Spinal cord (tissue), 10 donors: ENCODE measurements around the gene POFUT1. TPM values are rescaled to one million over a fixed set of nuclear protein-coding genes. Genes with fewer than 3 reads are reported as not detected.
"Not testable (repeated sequence)": the region's sequence is repeated elsewhere in the genome, so short reads cannot be mapped to it uniquely, and the experiment has no call there.

Experiments used
- DNase-seq, 6 donors: peaks; one replicate each; pipeline versions ENCODE4 v3.0.0 to v3.0.0-alpha.2; 2013 to 2015; ENCODE audit warnings: low spot score in 6 of 6, low read depth in 4 of 6
- H3K27ac ChIP-seq: one replicate; pipeline ENCODE4 v1.5.1; 2013; ENCODE audit warnings: low read depth, low read length, control low read depth
- H3K27me3 ChIP-seq: one replicate; pipeline ENCODE4 v1.6.1; 2013; ENCODE audit warnings: low read length; ENCODE audit not compliant: control insufficient read depth, insufficient read depth
- H3K36me3 ChIP-seq: one replicate; pipeline ENCODE4 v1.6.1; 2013; ENCODE audit warnings: low read length; ENCODE audit not compliant: control insufficient read depth, insufficient read depth
- H3K4me1 ChIP-seq: one replicate; pipeline ENCODE4 v1.6.1; 2013; ENCODE audit warnings: low read length; ENCODE audit not compliant: control insufficient read depth, insufficient read depth
- H3K4me3 ChIP-seq: one replicate; pipeline ENCODE4 v1.5.1; 2013; ENCODE audit warnings: low read depth, low read length, control low read depth
- H3K9me3 ChIP-seq: one replicate; pipeline ENCODE4 v1.6.1; 2013; ENCODE audit warnings: low read length; ENCODE audit not compliant: control insufficient read depth, insufficient read depth
- WGBS: methylation state at CpG from one replicate; pipeline ENCODE4 v1.1.5; 2013; ENCODE audit warnings: missing lambda C conversion rate; ENCODE audit not compliant: insufficient coverage; 5-methylcytosine and 5-hydroxymethylcytosine counted together
- polyA plus RNA-seq, 2 donors: library from polyadenylated mRNA; unstranded; fragments of 120-200 nt; gene quantifications; one replicate each; pipeline ENCODE4 v1.2.1, GENCODE V29; 2013; ENCODE audit not compliant: insufficient read length in 2 of 2
- total RNA-seq, 2 donors: library from RNA; depleted of rRNA in 1 of 2; stranded (reverse); fragments of 120-200 nt in 1 of 2; fragments of >200 nt in 1 of 2; gene quantifications; one replicate each; pipeline versions ENCODE4 v1.2.3 to v1.2.4, GENCODE V29; 2013 to 2014
- donor health status: healthy.

POFUT1 gene
- total and polyA plus RNA-seq, 4 donors = 21.3 to 32.9 (median 25.2) TPM

DNA sequence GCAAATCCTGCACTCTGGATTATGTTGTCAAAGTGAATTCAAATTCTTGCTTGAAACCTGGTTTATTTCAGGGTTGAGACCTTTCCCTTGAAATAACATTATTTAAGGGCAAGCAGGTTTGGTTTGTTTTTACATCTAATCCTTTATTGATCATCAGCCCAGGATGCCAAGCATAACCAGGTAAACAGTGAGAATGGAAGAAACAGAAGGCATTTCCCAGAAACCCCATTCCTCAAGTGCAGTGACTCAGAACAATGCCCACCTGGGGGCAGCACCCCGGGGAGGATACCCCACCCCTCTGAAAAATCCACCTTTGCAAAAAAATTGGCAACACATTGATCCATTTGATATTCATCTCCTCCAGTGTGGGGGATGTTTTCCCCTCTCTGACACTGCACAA, 32.5 kb downstream of the POFUT1 start:
- Histone ChIP-seq H3K36me3 (peaks cover 8% of the 10 kb centered on the region), H3K4me1 (no peaks in the 10 kb centered on the region), H3K9me3 (no peaks in the 10 kb centered on the region), H3K4me3 (no peak overlapping the region), H3K27me3 (no peaks in the 10 kb centered on the region), H3K27ac (no peak overlapping the region)
- no CpG with 5 or more reads among the region's 1 CpG for WGBS
- DNase-seq = no peak

DNA sequence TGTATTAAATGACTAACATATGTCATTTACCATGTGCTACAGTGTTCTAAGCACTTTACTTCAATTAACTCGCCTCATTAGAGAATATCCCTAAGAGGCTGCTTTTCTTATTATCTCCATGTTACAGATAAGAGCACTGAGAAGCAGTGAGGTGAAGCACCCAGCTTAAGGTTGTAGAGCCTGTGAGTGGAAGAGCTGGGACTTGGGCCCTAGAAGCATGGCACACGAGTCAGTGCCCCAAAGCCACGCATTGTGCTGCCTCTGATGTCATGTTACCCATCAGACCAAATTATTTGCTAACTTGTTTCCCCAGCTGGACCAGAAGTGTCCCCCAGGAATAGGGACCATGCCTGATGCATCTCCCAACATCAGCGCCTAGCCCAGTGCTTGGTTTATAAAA, 34.1 kb downstream of the POFUT1 start:
- Histone ChIP-seq H3K9me3 (no peaks in the 10 kb centered on the region), H3K27ac (no peak overlapping the region), H3K27me3 (no peaks in the 10 kb centered on the region), H3K36me3 (no peaks in the 10 kb centered on the region), H3K4me1 (no peaks in the 10 kb centered on the region), H3K4me3 (no peak overlapping the region)
- 83% methylated on average over 3 of the region's 4 CpGs for WGBS
- DNase-seq = peak in 1 of 6 donors; percentile 10

DNA sequence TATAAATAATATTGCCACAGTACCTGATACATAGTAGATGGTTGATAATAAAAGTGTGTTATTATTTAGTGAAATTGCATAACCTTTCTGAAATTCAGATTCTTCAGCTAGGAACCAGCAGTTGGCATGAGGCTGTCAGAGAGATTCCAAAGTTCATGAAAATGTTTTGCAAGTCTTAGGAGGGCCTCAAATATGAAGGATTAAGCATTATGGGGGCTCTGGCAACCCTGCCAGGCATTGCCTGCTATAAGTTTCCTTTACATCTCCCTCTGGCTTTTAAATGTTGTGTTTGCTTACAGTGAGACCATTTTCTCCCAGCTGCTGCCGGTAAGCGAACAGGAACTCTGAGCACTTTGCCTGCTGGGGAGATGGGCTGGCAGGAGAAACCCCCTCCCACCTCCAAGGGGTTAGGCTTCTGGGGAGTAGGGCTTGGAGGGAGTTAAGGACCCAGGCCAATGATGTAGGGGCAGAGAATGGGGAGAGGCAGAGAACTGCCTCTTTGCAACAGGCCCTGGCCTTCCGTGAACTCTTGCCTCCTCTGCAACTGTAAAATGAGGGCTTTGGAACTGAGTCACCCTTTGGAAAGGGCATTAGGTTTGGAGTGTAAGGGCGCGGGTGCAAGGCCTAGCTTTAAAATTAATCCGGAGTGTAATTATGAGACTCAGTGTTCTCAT, 36.6 kb downstream of the POFUT1 start:
- 100% methylated on average over 1 of the region's 6 CpGs for WGBS
- Histone ChIP-seq H3K4me1 (no peaks in the 10 kb centered on the region), H3K27me3 (no peaks in the 10 kb centered on the region)

DNA sequence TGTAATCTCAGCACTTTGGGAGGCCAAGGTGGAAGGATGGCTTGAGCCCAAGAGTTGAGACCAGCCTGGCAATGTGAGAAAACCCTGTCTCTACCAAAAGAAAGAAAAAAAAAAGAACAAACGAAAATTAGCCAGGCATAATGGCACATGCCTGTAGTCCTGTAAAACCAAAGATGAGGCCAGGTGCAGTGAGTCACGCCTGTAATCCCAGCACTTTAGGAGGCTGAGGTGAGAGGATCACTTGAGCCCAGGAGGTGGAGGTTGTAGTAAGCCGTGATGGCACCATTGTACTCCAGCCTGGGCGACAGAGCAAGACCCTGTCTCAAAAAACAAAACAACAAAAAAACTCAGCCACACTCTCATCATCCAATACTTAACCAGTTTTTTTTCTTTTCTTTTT, 37.3 kb downstream of the POFUT1 start:
- WGBS = 69% methylated on average over 2 of the region's 4 CpGs
- Histone ChIP-seq H3K27me3 (no peaks in the 10 kb centered on the region), H3K4me1 (no peaks in the 10 kb centered on the region)

More for the DNA sequence above, 36.6 kb downstream of the POFUT1 start:
- Histone ChIP-seq H3K9me3 (no peaks in the 10 kb centered on the region), H3K36me3 (no peaks in the 10 kb centered on the region), H3K27ac (no peak overlapping the region), H3K4me3 (no peak overlapping the region)
- DNase-seq = peak in 1 of 6 donors; percentile 57

DNA sequence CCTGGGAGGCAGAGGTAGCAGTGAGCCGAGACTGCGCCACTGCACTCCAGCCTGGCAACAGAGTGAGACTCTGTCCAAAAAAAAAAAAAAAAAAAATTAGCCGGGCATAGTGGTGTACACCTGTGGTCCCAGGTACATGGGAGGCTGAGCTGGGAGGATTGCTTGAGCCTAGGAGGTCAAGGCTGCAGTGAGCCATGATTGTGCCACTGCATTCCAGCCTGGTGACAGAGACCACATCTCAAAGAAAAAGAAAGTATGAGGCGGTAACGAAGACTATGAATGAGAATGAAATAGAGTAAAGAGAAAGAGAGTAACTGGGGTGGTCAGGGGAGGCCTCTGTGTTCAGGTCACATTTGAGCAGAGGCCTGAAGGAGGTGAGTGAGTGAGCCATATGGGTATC, 38.5 kb downstream of the POFUT1 start:
- H3K9me3 ChIP-seq, DNase-seq, H3K4me1 ChIP-seq, H3K27me3 ChIP-seq, H3K36me3 ChIP-seq, H3K4me3 ChIP-seq, H3K27ac ChIP-seq: not testable (repeated sequence)
- WGBS = 95% methylated on average over 5 of the region's 5 CpGs

More for the DNA sequence above, 37.3 kb downstream of the POFUT1 start:
- no peak for DNase-seq
- Histone ChIP-seq H3K9me3 (no peaks in the 10 kb centered on the region), H3K4me3 (no peak overlapping the region), H3K27ac (no peak overlapping the region), H3K36me3 (no peaks in the 10 kb centered on the region)

DNA sequence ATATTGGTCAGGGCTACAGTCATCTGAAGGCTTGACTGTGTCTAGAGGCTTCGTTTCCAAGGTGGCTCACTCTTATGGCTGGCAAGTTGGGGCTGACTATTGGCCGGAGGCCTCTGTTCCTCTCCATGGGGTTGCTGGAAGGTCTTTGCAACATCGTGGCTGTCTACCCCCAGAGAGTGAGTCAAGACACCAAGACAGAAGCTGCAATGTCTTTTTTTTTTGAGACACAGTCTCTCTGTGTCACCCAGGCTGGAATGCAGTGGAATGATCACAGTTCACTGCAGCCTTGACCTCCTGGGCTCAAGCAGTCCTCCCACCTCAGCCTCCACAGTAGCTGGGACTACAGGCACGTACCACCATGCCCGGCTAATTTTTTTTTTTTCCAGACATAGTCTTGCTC, 40.4 kb downstream of the POFUT1 start:
- WGBS = 76% methylated on average over 5 of the region's 5 CpGs

DNA sequence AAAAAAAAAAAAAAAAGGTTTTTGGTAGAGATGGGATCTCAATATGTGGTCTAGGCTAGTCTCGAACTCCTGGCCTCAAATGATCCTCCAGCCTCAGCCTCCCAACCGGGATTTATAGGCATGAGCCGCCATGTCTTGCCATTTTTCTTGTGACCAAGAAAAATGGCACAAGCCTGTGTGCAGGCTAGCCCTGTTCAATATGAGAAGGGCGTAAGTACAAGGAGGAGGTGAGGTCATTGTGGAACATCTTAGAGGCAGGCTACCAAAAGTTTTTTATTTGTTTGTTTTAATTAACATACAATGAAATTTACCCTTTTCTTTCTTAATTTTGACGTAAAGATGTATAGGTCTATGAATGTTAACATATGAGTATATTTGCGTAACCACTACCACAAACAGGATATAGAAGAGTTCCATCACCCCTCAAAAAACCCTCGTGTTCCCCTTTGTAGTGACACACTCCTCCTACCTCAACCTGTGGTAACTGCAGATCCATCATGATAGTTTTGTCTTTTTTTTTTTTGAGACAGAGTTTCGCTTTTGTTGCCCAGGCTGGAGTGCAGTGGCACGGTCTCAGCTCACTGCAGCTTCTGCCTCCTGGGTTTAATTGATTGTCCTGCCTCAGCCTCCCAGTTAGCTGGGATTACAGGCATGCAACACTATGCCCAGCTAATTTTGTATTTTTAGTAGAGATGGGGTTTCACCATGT, 41.5 kb downstream of the POFUT1 start:
- H3K4me3 ChIP-seq = no peak overlapping the region
- 79% methylated on average over 5 of the region's 9 CpGs for WGBS
- no peaks in the 10 kb centered on the region for H3K36me3 ChIP-seq
- no peaks in the 10 kb centered on the region for H3K9me3 ChIP-seq
- no peak overlapping the region for H3K27ac ChIP-seq
- H3K27me3 ChIP-seq = no peaks in the 10 kb centered on the region
- DNase-seq = no peak
- no peaks in the 10 kb centered on the region for H3K4me1 ChIP-seq

More for the DNA sequence above, 40.4 kb downstream of the POFUT1 start:
- no peaks in the 10 kb centered on the region for H3K4me1 ChIP-seq
- no peak for DNase-seq
- no peaks in the 10 kb centered on the region for H3K36me3 ChIP-seq
- H3K27ac ChIP-seq = no peak overlapping the region
- H3K9me3 ChIP-seq = no peaks in the 10 kb centered on the region
- H3K27me3 ChIP-seq = no peaks in the 10 kb centered on the region
- H3K4me3 ChIP-seq = no peak overlapping the region

DNA sequence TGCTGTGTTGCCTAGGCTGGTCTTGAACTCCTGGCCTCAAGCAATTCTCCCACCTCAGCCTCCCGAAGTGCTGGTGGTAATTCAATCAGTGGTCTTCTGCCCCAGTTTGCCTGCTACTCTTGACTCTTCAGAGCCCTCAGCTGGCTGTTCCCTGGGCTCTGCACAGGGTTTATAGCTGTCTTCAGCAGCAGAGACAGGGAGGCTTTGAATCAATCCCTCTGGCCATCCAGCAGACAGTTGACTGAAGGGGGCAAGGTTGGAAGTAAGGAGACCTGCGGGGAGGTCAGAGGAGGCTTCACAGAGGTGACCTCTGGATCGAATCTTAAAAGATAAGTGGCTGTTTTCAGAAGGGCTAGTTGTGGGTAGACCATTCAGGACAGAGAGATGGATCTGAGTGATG, 43.8 kb downstream of the POFUT1 start:
- Histone ChIP-seq H3K36me3 (no peaks in the 10 kb centered on the region), H3K4me3 (no peak overlapping the region), H3K27me3 (no peaks in the 10 kb centered on the region), H3K4me1 (no peaks in the 10 kb centered on the region), H3K9me3 (no peaks in the 10 kb centered on the region), H3K27ac (no peak overlapping the region)
- DNase-seq = no peak
- 86% methylated on average over 3 of the region's 3 CpGs for WGBS

DNA sequence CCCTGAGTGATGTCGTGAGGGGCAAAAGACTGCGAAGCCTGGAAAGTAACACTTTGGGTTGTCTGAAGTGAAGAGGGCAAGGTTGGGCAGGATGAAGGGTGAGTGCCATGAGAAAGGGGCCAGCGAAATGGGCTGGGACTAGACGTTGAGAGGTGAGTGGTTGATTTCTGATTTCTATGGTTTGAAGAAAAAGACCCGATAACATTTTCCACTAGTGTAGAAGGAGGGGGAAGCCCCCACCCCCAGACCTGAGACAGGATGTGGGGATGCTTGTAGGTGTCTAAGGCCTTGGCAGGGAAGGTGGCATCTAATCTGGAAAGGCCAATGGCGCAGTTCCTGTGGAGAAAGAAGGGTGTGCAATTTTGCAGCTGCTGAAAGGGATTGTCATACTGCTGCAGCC, 44.5 kb downstream of the POFUT1 start:
- no peaks in the 10 kb centered on the region for H3K27me3 ChIP-seq
- H3K9me3 ChIP-seq = no peaks in the 10 kb centered on the region
- no peak overlapping the region for H3K27ac ChIP-seq
- no peak for DNase-seq
- H3K4me1 ChIP-seq = no peaks in the 10 kb centered on the region
- 98% methylated on average over 6 of the region's 6 CpGs for WGBS
- H3K36me3 ChIP-seq = no peaks in the 10 kb centered on the region
- no peak overlapping the region for H3K4me3 ChIP-seq

DNA sequence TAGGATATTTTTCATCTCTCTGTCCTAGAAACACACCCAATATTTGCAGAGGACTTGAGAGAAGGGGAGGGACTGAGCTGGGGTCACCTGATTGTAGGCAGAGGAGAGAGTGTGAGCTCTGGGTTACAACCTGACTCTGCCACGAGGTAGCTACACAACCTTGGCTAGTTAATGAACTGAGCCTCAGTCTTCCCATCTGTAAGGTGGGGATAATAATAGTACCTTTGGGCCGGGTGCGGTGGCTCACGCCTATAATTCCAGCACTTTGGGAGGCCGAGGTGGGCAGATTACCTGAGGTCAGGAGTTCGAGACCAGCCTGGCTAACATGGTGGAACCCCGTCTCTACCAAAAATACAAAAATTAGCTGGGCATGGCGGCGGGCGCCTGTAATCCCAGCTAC, 53.3 kb downstream of the POFUT1 start:
- H3K27me3 ChIP-seq, H3K9me3 ChIP-seq, H3K4me1 ChIP-seq, H3K4me3 ChIP-seq, H3K36me3 ChIP-seq, DNase-seq, H3K27ac ChIP-seq: not testable (repeated sequence)
- 94% methylated on average over 9 of the region's 10 CpGs for WGBS
